ENCODE data around the gene ACOT8. TPM values are rescaled to one million over a fixed set of nuclear protein-coding genes. Genes with fewer than 3 reads are reported as not detected.
A peak's percentile ranks its signal among the peaks of the same experiment; 100 is the strongest.

The ACOT8 gene
- total RNA-seq, 1 donor from 2014 or later, result 23.6 TPM

GRCh38 chr20:45827712-45828111, 29.5 kb downstream of the ACOT8 start:
- H3K4me1 Mint-ChIP-seq (ENCODE audit: unreplicated experiment), result peaks cover 38% of the 10 kb centered on the region
- no peak for DNase-seq (ENCODE audit: extremely low spot score, unreplicated experiment)
- H3K4me3 Mint-ChIP-seq (ENCODE audit: unreplicated experiment), result no peak overlapping the region
- no peaks in the 10 kb centered on the region for H3K36me3 Mint-ChIP-seq (ENCODE audit: unreplicated experiment)
- H3K9me3 Mint-ChIP-seq (ENCODE audit: unreplicated experiment), result no peaks in the 10 kb centered on the region
- no peak overlapping the region for H3K27ac Mint-ChIP-seq (ENCODE audit: unreplicated experiment)
- no peaks in the 10 kb centered on the region for H3K27me3 Mint-ChIP-seq (ENCODE audit: unreplicated experiment)
- TF ChIP-seq CTCF (IDR thresholded peaks at IDR 0.05), result no peak

GRCh38 chr20:45827030-45827652, 30.1 kb downstream of the ACOT8 start, which contains the start of gene TNNC2:
Gene TNNC2 (minus strand): TSS chr20:45827312. CDS start chr20:45827248, 64 bp downstream.
- H3K9me3 Mint-ChIP-seq (ENCODE audit: unreplicated experiment), result no peaks in the 10 kb centered on the region
- no peak within 1 kb of the TSS for H3K4me3 Mint-ChIP-seq (ENCODE audit: unreplicated experiment)

GRCh38 chr20:45826381-45827019, 30.7 kb downstream of the ACOT8 start:
- Mint-ChIP-seq H3K36me3 (ENCODE audit: unreplicated experiment) (no peaks in the 10 kb centered on the region), H3K4me1 (ENCODE audit: unreplicated experiment) (peaks cover 40% of the 10 kb centered on the region), H3K27me3 (ENCODE audit: unreplicated experiment) (no peaks in the 10 kb centered on the region), H3K9me3 (ENCODE audit: unreplicated experiment) (no peaks in the 10 kb centered on the region), H3K4me3 (ENCODE audit: unreplicated experiment) (no peak overlapping the region), H3K27ac (ENCODE audit: unreplicated experiment) (peak overlapping the region; percentile 67)
- no peak for DNase-seq (ENCODE audit: extremely low spot score, unreplicated experiment)
- no peak for TF ChIP-seq CTCF (IDR thresholded peaks at IDR 0.05)

More at GRCh38 chr20:45827030-45827652, 30.1 kb downstream of the ACOT8 start, which contains the start of gene TNNC2:
- peaks cover 40% of the 10 kb centered on the region for H3K4me1 Mint-ChIP-seq (ENCODE audit: unreplicated experiment)
- H3K27ac Mint-ChIP-seq (ENCODE audit: unreplicated experiment), result peak within 1 kb of the TSS; percentile 75
- no peak for TF ChIP-seq CTCF (IDR thresholded peaks at IDR 0.05)
- no peak for DNase-seq (ENCODE audit: extremely low spot score, unreplicated experiment)
- H3K27me3 Mint-ChIP-seq (ENCODE audit: unreplicated experiment), result no peaks in the 10 kb centered on the region
- no peaks in the 10 kb centered on the region for H3K36me3 Mint-ChIP-seq (ENCODE audit: unreplicated experiment)

- no peaks in the 10 kb centered on the region for H3K27me3 Mint-ChIP-seq (ENCODE audit: unreplicated experiment)
- H3K4me3 Mint-ChIP-seq (ENCODE audit: unreplicated experiment), result no peak overlapping the region
- H3K27ac Mint-ChIP-seq (ENCODE audit: unreplicated experiment), result no peak overlapping the region
- no peaks in the 10 kb centered on the region for H3K36me3 Mint-ChIP-seq (ENCODE audit: unreplicated experiment)
- H3K9me3 Mint-ChIP-seq (ENCODE audit: unreplicated experiment), result no peaks in the 10 kb centered on the region
- no peak for DNase-seq (ENCODE audit: extremely low spot score, unreplicated experiment)
- H3K4me1 Mint-ChIP-seq (ENCODE audit: unreplicated experiment), result peaks cover 37% of the 10 kb centered on the region
- peak; percentile 43 for TF ChIP-seq CTCF (IDR thresholded peaks at IDR 0.05)
Observed at GRCh38 chr20:45823949-45824835, 33.0 kb downstream of the ACOT8 start.

Data from osteocyte (in vitro differentiated cells).